Stomach (tissue), 9 donors: ENCODE measurements around the gene CHPF2. TPM values are rescaled to one million over a fixed set of nuclear protein-coding genes. Genes with fewer than 3 reads are reported as not detected.

Source experiments
- DNase-seq, 2 donors: peaks; one replicate each; pipeline versions ENCODE4 v3.0.0 to v3.0.0-alpha.2; 2013 to 2019
- H3K27ac ChIP-seq, 5 donors: fragments of 200-600 bp in 4 of 5; sonication (generic) in 4 of 5; one replicate each; pipeline ENCODE4 v1.5.1; 2013 to 2019; ENCODE audit warnings: mild to moderate bottlenecking in 1 of 5, moderate library complexity in 1 of 5
- H3K27me3 ChIP-seq, 3 donors: fragments of 200-600 bp; sonication (generic); one replicate each; pipeline ENCODE4 v1.5.1; 2017 to 2019; ENCODE audit warnings: mixed run types in 1 of 3
- H3K36me3 ChIP-seq, 4 donors: fragments of 200-600 bp; sonication (generic); 1 replicate in 3 of 4; 2 replicates in 1 of 4; pipeline ENCODE4 v1.5.1; 2016 to 2019
- H3K4me1 ChIP-seq, 4 donors: fragments of 200-600 bp; sonication (generic); one replicate each; pipeline ENCODE4 v1.5.1; 2016 to 2019
- H3K4me3 ChIP-seq, 4 donors: fragments of 200-600 bp; sonication (generic) in 3 of 4; one replicate each; pipeline ENCODE4 v1.5.1; 2016 to 2019; ENCODE audit warnings: mild to moderate bottlenecking in 1 of 4
- H3K9me3 ChIP-seq, 4 donors: fragments of 200-600 bp; sonication (generic); one replicate each; pipeline ENCODE4 v1.5.1; 2016 to 2019
- EP300 ChIP-seq: sonication (generic); formaldehyde crosslinking; IDR thresholded peaks from one replicate; pipeline ENCODE4 v1.6.1; 2017; ENCODE audit warnings: antibody characterized with exemption
- POLR2A ChIP-seq, 4 donors: fragments of 450-650 bp; IDR thresholded peaks; one replicate each; pipeline ENCODE4 v1.6.1; 2016; ENCODE audit warnings: antibody characterized with exemption in 4 of 4, control low read depth in 2 of 4, mild to moderate bottlenecking in 1 of 4, moderate library complexity in 1 of 4
- POLR2AphosphoS5 ChIP-seq, 3 donors: sonication (generic); formaldehyde crosslinking; IDR thresholded peaks; one replicate each; pipeline ENCODE4 v1.6.1; 2016; ENCODE audit warnings: antibody characterized with exemption in 3 of 3
- WGBS, 5 donors: extraction: QIAGEN DNeasy Blood & Tissue Kit in 3 of 5; methylation state at CpG; one replicate each; pipeline versions ENCODE4 v1.1.5 to v1.1.7; 2013 to 2018; 5-methylcytosine and 5-hydroxymethylcytosine counted together
- intact Hi-C: fragments of 100-400 bp; cut with DNase I; formaldehyde crosslinking; loops from one replicate; pipeline ENCODE4 v1.15.1; 2023; ENCODE audit warnings: low total_unique reads
- polyA plus RNA-seq, 3 donors: library from polyadenylated mRNA; stranded (reverse); fragments of 200-250 nt; gene quantifications; one replicate each; pipeline ENCODE4 v1.2.3, GENCODE V29; 2013
- total RNA-seq, 5 donors: library from RNA; depleted of rRNA; stranded (reverse); fragments of >200 nt; gene quantifications; one replicate each; pipeline versions ENCODE4 v1.1.0 to v1.2.3, GENCODE V29; 2014 to 2016
- TF ChIP-seq, protein P1 (sequence below), 7 experiments: fragments of 450-650 bp in 4 of 7; fragments of 200-600 bp in 3 of 7; sonication (generic) in 3 of 7; IDR thresholded peaks; one replicate each; pipeline ENCODE4 v1.5.1; 2016 to 2019; ENCODE audit warnings: antibody characterized with exemption in 7 of 7, control low read depth in 2 of 7, mild to moderate bottlenecking in 1 of 7
- donor health status: healthy with polysubstance abuse.
- donor health status: Bipolar disorder and iron deficiency.
- donor health status: healthy.

CHPF2 gene
- total and polyA plus RNA-seq, 8 donors: 5.8 to 100 (median 22.5) TPM

DNA sequence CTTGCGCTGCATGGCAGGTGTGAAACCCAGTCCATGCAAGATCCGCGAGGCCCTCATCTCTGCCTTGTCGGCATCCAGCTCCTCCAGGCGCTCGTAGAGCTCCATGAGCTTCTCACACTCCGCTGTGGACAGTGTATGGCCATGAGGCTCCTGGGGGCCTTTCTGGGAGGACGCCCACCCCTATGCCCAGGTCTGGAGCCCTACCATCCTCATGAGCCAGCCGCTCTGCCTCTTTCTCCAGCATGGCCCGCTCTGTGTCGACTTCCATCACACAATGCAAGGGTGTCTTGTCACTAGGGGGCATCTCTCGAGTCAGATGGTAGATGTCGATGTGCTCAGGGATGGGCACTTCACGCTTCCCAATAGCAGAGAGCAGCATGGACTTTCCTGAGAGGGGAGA, 8.6 kb upstream of the CHPF2 start:
- intact Hi-C loops: no loop called here
- DNase-seq: no peak
- no peaks in the 10 kb centered on the region for H3K27me3 ChIP-seq
- no peaks in the 10 kb centered on the region for H3K9me3 ChIP-seq
- TF ChIP-seq POLR2AphosphoS5 (IDR thresholded peaks at IDR 0.05) (no peak), EP300 (no peak), POLR2A (IDR thresholded peaks at IDR 0.05) (no peak)
- TF ChIP-seq, protein P1, sequence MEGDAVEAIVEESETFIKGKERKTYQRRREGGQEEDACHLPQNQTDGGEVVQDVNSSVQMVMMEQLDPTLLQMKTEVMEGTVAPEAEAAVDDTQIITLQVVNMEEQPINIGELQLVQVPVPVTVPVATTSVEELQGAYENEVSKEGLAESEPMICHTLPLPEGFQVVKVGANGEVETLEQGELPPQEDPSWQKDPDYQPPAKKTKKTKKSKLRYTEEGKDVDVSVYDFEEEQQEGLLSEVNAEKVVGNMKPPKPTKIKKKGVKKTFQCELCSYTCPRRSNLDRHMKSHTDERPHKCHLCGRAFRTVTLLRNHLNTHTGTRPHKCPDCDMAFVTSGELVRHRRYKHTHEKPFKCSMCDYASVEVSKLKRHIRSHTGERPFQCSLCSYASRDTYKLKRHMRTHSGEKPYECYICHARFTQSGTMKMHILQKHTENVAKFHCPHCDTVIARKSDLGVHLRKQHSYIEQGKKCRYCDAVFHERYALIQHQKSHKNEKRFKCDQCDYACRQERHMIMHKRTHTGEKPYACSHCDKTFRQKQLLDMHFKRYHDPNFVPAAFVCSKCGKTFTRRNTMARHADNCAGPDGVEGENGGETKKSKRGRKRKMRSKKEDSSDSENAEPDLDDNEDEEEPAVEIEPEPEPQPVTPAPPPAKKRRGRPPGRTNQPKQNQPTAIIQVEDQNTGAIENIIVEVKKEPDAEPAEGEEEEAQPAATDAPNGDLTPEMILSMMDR (IDR thresholded peaks at IDR 0.05): no peak
- H3K36me3 ChIP-seq: peaks cover 52 to 68% (median 64%) of the 10 kb centered on the region in 4 donors
- H3K27ac ChIP-seq: no peak overlapping the region
- H3K4me3 ChIP-seq: no peak overlapping the region
- H3K4me1 ChIP-seq: peaks cover 19 to 34% (median 28%) of the 10 kb centered on the region in 4 donors
- WGBS, 5 donors: 90 to 95% (median 93%) methylated on average over 14 of the region's 14 CpGs

DNA sequence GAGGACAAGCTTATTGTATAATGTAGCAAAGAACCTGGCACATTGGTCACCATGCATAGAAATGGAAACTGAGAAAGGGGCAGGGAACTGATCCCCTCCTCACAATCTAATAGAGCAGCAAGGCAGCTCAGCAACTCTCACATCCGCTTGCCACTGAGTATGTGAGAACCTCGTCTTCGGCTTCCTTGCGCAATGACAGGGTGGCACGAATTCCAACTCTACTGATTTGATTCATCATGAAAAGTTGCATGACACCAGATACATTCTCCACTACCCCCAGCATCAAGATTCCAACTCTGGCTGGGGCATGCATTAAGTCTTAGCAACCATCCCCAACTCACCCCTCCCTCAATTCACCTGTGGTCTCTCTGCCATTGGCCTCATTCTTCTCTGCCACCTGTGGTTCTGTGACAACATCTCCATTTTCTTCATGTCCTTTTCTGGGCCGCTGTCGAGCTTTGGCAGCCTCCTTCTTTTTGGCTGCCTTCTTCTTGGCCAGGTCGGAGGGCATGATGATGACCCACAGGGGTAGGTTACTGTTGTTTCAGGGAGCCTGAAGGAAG, 6.3 kb upstream of the CHPF2 start:
- intact Hi-C loops: no loop called here
- peak overlapping the region in 3 of 5 donors; percentile 83 to 91 (median 87) for H3K27ac ChIP-seq
- TF ChIP-seq EP300 (no peak), POLR2A (IDR thresholded peaks at IDR 0.05) (no peak), POLR2AphosphoS5 (IDR thresholded peaks at IDR 0.05) (no peak)
- TF ChIP-seq, protein P1 (IDR thresholded peaks at IDR 0.05): no peak
- WGBS, 5 donors: 51 to 60% (median 59%) methylated on average over 8 of the region's 8 CpGs
- no peaks in the 10 kb centered on the region for H3K9me3 ChIP-seq
- H3K27me3 ChIP-seq: no peaks in the 10 kb centered on the region
- peaks cover 19 to 34% (median 28%) of the 10 kb centered on the region in 4 donors for H3K4me1 ChIP-seq
- no peak for DNase-seq
- H3K36me3 ChIP-seq: peaks cover 35 to 45% (median 40%) of the 10 kb centered on the region in 4 donors
- H3K4me3 ChIP-seq: peak overlapping the region; percentile 68 to 99 (median 89)

DNA sequence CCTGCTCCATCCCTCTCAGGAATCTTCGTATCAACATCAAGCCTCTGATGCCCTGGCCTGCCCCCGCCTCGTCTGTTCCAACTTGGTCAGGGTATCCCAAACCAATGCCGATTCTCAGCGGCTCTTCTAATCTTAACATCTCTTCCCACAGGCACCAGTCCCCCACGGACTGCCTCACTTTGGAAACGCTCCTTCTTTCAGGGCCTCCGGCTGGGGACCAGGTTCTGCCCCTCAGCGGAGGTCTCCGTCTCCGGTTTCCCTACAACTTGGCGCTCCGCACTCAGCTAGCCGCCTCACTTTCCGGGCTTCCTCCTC, 5.8 kb upstream of the CHPF2 start:
- peaks cover 19 to 36% (median 30%) of the 10 kb centered on the region in 4 donors for H3K4me1 ChIP-seq
- intact Hi-C loops: no loop called here
- H3K27me3 ChIP-seq: no peaks in the 10 kb centered on the region
- TF ChIP-seq POLR2A (IDR thresholded peaks at IDR 0.05) (no peak), EP300 (no peak), POLR2AphosphoS5 (IDR thresholded peaks at IDR 0.05) (no peak)
- TF ChIP-seq, protein P1 (IDR thresholded peaks at IDR 0.05): no peak
- no peaks in the 10 kb centered on the region for H3K9me3 ChIP-seq
- peaks cover 32 to 40% (median 36%) of the 10 kb centered on the region in 4 donors for H3K36me3 ChIP-seq
- 0 to 1% (median 1%) methylated on average over 15 of the region's 15 CpGs for WGBS, 5 donors
- DNase-seq: no peak
- peak overlapping the region; percentile 68 to 99 (median 89) for H3K4me3 ChIP-seq
- H3K27ac ChIP-seq: peak overlapping the region; percentile 33 to 91 (median 83)

DNA sequence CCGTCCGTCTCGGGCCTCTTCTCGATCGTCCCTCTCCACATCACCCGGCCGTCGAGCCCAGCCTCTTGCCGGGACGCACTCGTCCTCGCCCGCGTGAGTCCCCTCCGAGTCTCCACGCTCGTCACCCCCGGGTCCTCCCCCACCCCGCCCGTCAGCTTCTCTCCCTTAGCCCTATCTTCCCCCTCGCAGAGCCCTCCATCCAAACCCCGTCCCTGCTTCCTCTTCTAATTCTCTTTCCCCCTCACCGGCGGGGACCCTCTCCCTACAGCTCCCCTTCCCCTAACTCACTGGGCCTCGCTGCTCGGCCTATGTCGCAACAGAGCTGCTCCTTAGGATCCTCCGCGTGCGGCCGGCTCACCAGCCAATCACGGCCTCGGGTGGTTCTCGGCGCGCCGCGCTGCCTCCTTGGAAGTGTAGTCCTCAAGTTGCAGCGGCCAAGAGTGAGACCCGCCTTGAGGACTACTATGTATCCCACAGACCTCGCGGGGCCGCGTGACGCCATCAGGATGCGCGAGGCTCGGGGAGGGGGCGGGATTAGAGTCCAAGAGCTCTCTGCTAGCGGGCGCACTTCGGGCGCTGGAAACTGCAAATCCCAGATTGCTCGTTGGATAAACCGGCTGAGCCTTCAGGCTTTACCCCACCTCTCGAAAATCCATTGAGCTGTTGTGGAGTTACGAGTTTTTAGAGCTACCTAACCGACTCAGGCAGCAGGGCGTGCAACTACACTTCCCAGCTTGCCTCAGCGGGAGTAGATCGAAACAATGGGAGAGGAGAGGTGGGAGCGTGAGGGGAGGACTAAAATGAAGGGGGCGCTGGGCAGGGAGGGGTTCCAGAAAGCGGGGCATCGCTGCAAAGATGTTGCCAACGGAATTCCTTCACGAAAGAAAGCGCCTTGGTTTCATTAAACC, 5.2 kb upstream of the CHPF2 start, which contains the start of gene ABCF2:
ABCF2 (minus strand) TSS at position 331 of the 908 bp plus-strand sequence. CDS start 747 bp downstream, outside the sequence.
- peak within 1 kb of the TSS; percentile 75 to 91 (median 83) for H3K27ac ChIP-seq
- H3K27me3 ChIP-seq: no peaks in the 10 kb centered on the region
- intact Hi-C loops: no loop called here
- DNase-seq: peak; percentile 99
- H3K4me3 ChIP-seq: peak within 1 kb of the TSS; percentile 68 to 99 (median 89)
- peaks cover 19 to 42% (median 34%) of the 10 kb centered on the region in 4 donors for H3K4me1 ChIP-seq
- no peak for TF ChIP-seq EP300
- TF ChIP-seq, protein P1 (IDR thresholded peaks at IDR 0.05): no peak
- TF ChIP-seq POLR2A (IDR thresholded peaks at IDR 0.05): no peak
- peak; percentile 62 to 96 (median 77) for TF ChIP-seq POLR2AphosphoS5 (IDR thresholded peaks at IDR 0.05)
- peaks cover 27 to 34% (median 29%) of the 10 kb centered on the region in 4 donors for H3K36me3 ChIP-seq
- no peaks in the 10 kb centered on the region for H3K9me3 ChIP-seq
- 0 to 1% (median 0%) methylated on average over 55 to 68 of the region's 68 CpGs for WGBS, 5 donors
